ENCODE results near the gene MCCC1.

MCCC1 gene

GRCh38 chr3:183061391-183062172 is 37.7 kb downstream of the MCCC1 start:
- H3K27ac ChIP-seq (ENCODE audit: insufficient read depth, low read depth, low read length, poor library complexity, severe bottlenecking): no peak overlapping the region
- H3K27me3 ChIP-seq (ENCODE audit: control insufficient read depth, insufficient read depth, low read length, poor library complexity, severe bottlenecking): no peaks in the 10 kb centered on the region
- H3K9me3 ChIP-seq (ENCODE audit: control insufficient read depth, low read length): no peaks in the 10 kb centered on the region
- H3K4me3 ChIP-seq (ENCODE audit: insufficient read depth, low read depth, low read length): no peak overlapping the region
- H3K36me3 ChIP-seq (ENCODE audit: control insufficient read depth, insufficient read depth, low read length): no peaks in the 10 kb centered on the region
- 90 to 94% methylated on average over 6 of the region's 6 CpGs for WGBS, 2 experiments
- no peaks in the 10 kb centered on the region for H3K4me1 ChIP-seq (ENCODE audit: control insufficient read depth, insufficient read depth, low read length)

GRCh38 chr3:183058351-183058750 is 40.9 kb downstream of the MCCC1 start:
- Histone ChIP-seq H3K4me1 (ENCODE audit: control insufficient read depth, insufficient read depth, low read length) (no peaks in the 10 kb centered on the region), H3K27ac (ENCODE audit: insufficient read depth, low read depth, low read length, poor library complexity, severe bottlenecking) (no peak overlapping the region), H3K9me3 (ENCODE audit: control insufficient read depth, low read length) (no peaks in the 10 kb centered on the region), H3K36me3 (ENCODE audit: control insufficient read depth, insufficient read depth, low read length) (no peaks in the 10 kb centered on the region), H3K4me3 (ENCODE audit: insufficient read depth, low read depth, low read length) (no peak overlapping the region), H3K27me3 (ENCODE audit: control insufficient read depth, insufficient read depth, low read length, poor library complexity, severe bottlenecking) (no peaks in the 10 kb centered on the region)
- 100% methylated on average over 1 to 2 of the region's 2 CpGs for WGBS, 2 experiments

GRCh38 chr3:183050706-183051105 is 48.6 kb downstream of the MCCC1 start:
- no peaks in the 10 kb centered on the region for H3K9me3 ChIP-seq (ENCODE audit: control insufficient read depth, low read length)
- no peaks in the 10 kb centered on the region for H3K4me1 ChIP-seq (ENCODE audit: control insufficient read depth, insufficient read depth, low read length)
- no peak overlapping the region for H3K4me3 ChIP-seq (ENCODE audit: insufficient read depth, low read depth, low read length)
- H3K27me3 ChIP-seq (ENCODE audit: control insufficient read depth, insufficient read depth, low read length, poor library complexity, severe bottlenecking): no peaks in the 10 kb centered on the region
- H3K27ac ChIP-seq (ENCODE audit: insufficient read depth, low read depth, low read length, poor library complexity, severe bottlenecking): no peak overlapping the region
- peaks cover 4% of the 10 kb centered on the region for H3K36me3 ChIP-seq (ENCODE audit: control insufficient read depth, insufficient read depth, low read length)

- Histone ChIP-seq H3K27ac (ENCODE audit: insufficient read depth, low read depth, low read length, poor library complexity, severe bottlenecking) (no peak overlapping the region), H3K4me1 (ENCODE audit: control insufficient read depth, insufficient read depth, low read length) (no peaks in the 10 kb centered on the region), H3K9me3 (ENCODE audit: control insufficient read depth, low read length) (no peaks in the 10 kb centered on the region), H3K36me3 (ENCODE audit: control insufficient read depth, insufficient read depth, low read length) (peaks cover 4% of the 10 kb centered on the region), H3K4me3 (ENCODE audit: insufficient read depth, low read depth, low read length) (no peak overlapping the region), H3K27me3 (ENCODE audit: control insufficient read depth, insufficient read depth, low read length, poor library complexity, severe bottlenecking) (no peaks in the 10 kb centered on the region)
- WGBS, 2 experiments: 88 to 95% methylated on average over 2 of the region's 2 CpGs
These were observed 52.4 kb downstream of the MCCC1 start for GRCh38 chr3:183046883-183047282.

GRCh38 chr3:183044547-183045229 is 54.6 kb downstream of the MCCC1 start:
- no peaks in the 10 kb centered on the region for H3K27me3 ChIP-seq (ENCODE audit: control insufficient read depth, insufficient read depth, low read length, poor library complexity, severe bottlenecking)
- H3K36me3 ChIP-seq (ENCODE audit: control insufficient read depth, insufficient read depth, low read length): no peaks in the 10 kb centered on the region
- H3K4me1 ChIP-seq (ENCODE audit: control insufficient read depth, insufficient read depth, low read length): no peaks in the 10 kb centered on the region
- no peaks in the 10 kb centered on the region for H3K9me3 ChIP-seq (ENCODE audit: control insufficient read depth, low read length)
- H3K27ac ChIP-seq (ENCODE audit: insufficient read depth, low read depth, low read length, poor library complexity, severe bottlenecking): no peak overlapping the region
- WGBS, 2 experiments: 74 to 83% methylated on average over 10 to 11 of the region's 11 CpGs
- no peak overlapping the region for H3K4me3 ChIP-seq (ENCODE audit: insufficient read depth, low read depth, low read length)

- WGBS, 2 experiments: 93 to 95% methylated on average over 12 of the region's 12 CpGs
- H3K36me3 ChIP-seq (ENCODE audit: control insufficient read depth, insufficient read depth, low read length): no peaks in the 10 kb centered on the region
These were observed 60.5 kb downstream of the MCCC1 start for GRCh38 chr3:183038757-183039156.

GRCh38 chr3:183038221-183038620 is 61.1 kb downstream of the MCCC1 start:
- Histone ChIP-seq H3K27ac (ENCODE audit: insufficient read depth, low read depth, low read length, poor library complexity, severe bottlenecking) (no peak overlapping the region), H3K4me3 (ENCODE audit: insufficient read depth, low read depth, low read length) (no peak overlapping the region), H3K9me3 (ENCODE audit: control insufficient read depth, low read length) (no peaks in the 10 kb centered on the region), H3K4me1 (ENCODE audit: control insufficient read depth, insufficient read depth, low read length) (no peaks in the 10 kb centered on the region), H3K27me3 (ENCODE audit: control insufficient read depth, insufficient read depth, low read length, poor library complexity, severe bottlenecking) (no peaks in the 10 kb centered on the region), H3K36me3 (ENCODE audit: control insufficient read depth, insufficient read depth, low read length) (no peaks in the 10 kb centered on the region)
- WGBS, 2 experiments: 100% methylated on average over 2 of the region's 2 CpGs

More at GRCh38 chr3:183038757-183039156, 60.5 kb downstream of the MCCC1 start:
- Histone ChIP-seq H3K4me3 (ENCODE audit: insufficient read depth, low read depth, low read length) (no peak overlapping the region), H3K27ac (ENCODE audit: insufficient read depth, low read depth, low read length, poor library complexity, severe bottlenecking) (no peak overlapping the region), H3K27me3 (ENCODE audit: control insufficient read depth, insufficient read depth, low read length, poor library complexity, severe bottlenecking) (no peaks in the 10 kb centered on the region), H3K4me1 (ENCODE audit: control insufficient read depth, insufficient read depth, low read length) (no peaks in the 10 kb centered on the region), H3K9me3 (ENCODE audit: control insufficient read depth, low read length) (no peaks in the 10 kb centered on the region)

- WGBS, 2 experiments: 82 to 100% methylated on average over 2 of the region's 2 CpGs
- Histone ChIP-seq H3K27me3 (ENCODE audit: control insufficient read depth, insufficient read depth, low read length, poor library complexity, severe bottlenecking) (no peaks in the 10 kb centered on the region), H3K4me3 (ENCODE audit: insufficient read depth, low read depth, low read length) (no peak overlapping the region), H3K27ac (ENCODE audit: insufficient read depth, low read depth, low read length, poor library complexity, severe bottlenecking) (no peak overlapping the region), H3K4me1 (ENCODE audit: control insufficient read depth, insufficient read depth, low read length) (no peaks in the 10 kb centered on the region), H3K36me3 (ENCODE audit: control insufficient read depth, insufficient read depth, low read length) (no peaks in the 10 kb centered on the region), H3K9me3 (ENCODE audit: control insufficient read depth, low read length) (no peaks in the 10 kb centered on the region)
These were observed 65.5 kb downstream of the MCCC1 start for GRCh38 chr3:183033746-183034145.

GRCh38 chr3:183032880-183033555 is 66.3 kb downstream of the MCCC1 start:
- no peak overlapping the region for H3K27ac ChIP-seq (ENCODE audit: insufficient read depth, low read depth, low read length, poor library complexity, severe bottlenecking)
- H3K4me3 ChIP-seq (ENCODE audit: insufficient read depth, low read depth, low read length): no peak overlapping the region
- 92 to 95% methylated on average over 6 of the region's 6 CpGs for WGBS, 2 experiments
- no peaks in the 10 kb centered on the region for H3K4me1 ChIP-seq (ENCODE audit: control insufficient read depth, insufficient read depth, low read length)
- no peaks in the 10 kb centered on the region for H3K36me3 ChIP-seq (ENCODE audit: control insufficient read depth, insufficient read depth, low read length)
- no peaks in the 10 kb centered on the region for H3K9me3 ChIP-seq (ENCODE audit: control insufficient read depth, low read length)
- no peaks in the 10 kb centered on the region for H3K27me3 ChIP-seq (ENCODE audit: control insufficient read depth, insufficient read depth, low read length, poor library complexity, severe bottlenecking)

- 95 to 97% methylated on average over 1 of the region's 1 CpG for WGBS, 2 experiments
- no peaks in the 10 kb centered on the region for H3K27me3 ChIP-seq (ENCODE audit: control insufficient read depth, insufficient read depth, low read length, poor library complexity, severe bottlenecking)
These were observed 67.5 kb downstream of the MCCC1 start for GRCh38 chr3:183031826-183032225.

More at GRCh38 chr3:183031826-183032225, 67.5 kb downstream of the MCCC1 start:
- H3K27ac ChIP-seq (ENCODE audit: insufficient read depth, low read depth, low read length, poor library complexity, severe bottlenecking): no peak overlapping the region
- H3K4me1 ChIP-seq (ENCODE audit: control insufficient read depth, insufficient read depth, low read length): no peaks in the 10 kb centered on the region
- H3K9me3 ChIP-seq (ENCODE audit: control insufficient read depth, low read length): no peaks in the 10 kb centered on the region
- no peak overlapping the region for H3K4me3 ChIP-seq (ENCODE audit: insufficient read depth, low read depth, low read length)
- no peaks in the 10 kb centered on the region for H3K36me3 ChIP-seq (ENCODE audit: control insufficient read depth, insufficient read depth, low read length)
